ENCODE data around the gene CCDC88C. TPM values are rescaled to one million over a fixed set of nuclear protein-coding genes. Genes with fewer than 3 reads are reported as not detected.

Gene CCDC88C
- total RNA-seq, 4 donors from 2014 or later, result 1.1 to 2.7 (median 2.1) TPM

DNA sequence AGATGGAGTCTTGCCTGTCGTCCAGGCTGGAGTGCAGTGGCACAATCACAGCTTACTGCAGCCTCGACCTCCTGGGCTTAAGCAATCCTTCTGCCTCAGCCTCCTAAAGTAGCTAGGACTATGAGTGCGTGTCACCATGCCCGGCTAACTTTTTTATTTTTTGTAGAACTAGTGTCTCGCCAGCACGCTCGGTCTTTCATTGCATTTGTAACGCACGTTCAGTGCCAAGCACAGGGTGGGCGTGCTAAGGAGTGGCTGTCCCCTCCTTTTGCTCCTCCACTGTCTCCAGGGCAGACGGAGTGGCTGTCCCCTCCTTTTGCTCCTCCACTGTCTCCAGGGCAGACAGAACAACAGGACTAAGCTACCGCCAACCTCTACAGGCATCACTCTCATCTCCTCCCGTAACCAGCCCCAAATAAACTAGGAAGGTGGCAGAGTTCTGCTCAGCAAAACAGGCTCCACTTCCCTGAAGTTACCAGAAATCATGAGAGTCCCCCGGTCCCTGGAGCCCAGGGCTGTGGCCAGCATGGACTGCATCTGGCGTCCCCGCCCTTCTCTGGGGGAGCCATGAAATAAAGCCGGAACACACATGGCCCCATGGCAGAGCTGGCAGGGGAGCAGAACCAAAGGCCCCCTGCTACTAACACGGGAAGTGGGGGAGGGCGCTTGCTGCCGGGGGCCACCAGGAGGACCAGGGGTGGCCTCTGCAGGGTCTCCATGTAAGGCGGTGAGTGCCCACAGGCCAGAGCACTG is 60.2 kb downstream of the CCDC88C start:
- H3K4me1 ChIP-seq, result peaks cover 0 to 4% of the 10 kb centered on the region in 2 donors
- no peaks in the 10 kb centered on the region for H3K27me3 ChIP-seq
- no peaks in the 10 kb centered on the region for H3K36me3 ChIP-seq
- H3K4me3 ChIP-seq, result no peak overlapping the region
- no peak for TF ChIP-seq POLR2A (IDR thresholded peaks at IDR 0.05)
- TF ChIP-seq, protein P1, sequence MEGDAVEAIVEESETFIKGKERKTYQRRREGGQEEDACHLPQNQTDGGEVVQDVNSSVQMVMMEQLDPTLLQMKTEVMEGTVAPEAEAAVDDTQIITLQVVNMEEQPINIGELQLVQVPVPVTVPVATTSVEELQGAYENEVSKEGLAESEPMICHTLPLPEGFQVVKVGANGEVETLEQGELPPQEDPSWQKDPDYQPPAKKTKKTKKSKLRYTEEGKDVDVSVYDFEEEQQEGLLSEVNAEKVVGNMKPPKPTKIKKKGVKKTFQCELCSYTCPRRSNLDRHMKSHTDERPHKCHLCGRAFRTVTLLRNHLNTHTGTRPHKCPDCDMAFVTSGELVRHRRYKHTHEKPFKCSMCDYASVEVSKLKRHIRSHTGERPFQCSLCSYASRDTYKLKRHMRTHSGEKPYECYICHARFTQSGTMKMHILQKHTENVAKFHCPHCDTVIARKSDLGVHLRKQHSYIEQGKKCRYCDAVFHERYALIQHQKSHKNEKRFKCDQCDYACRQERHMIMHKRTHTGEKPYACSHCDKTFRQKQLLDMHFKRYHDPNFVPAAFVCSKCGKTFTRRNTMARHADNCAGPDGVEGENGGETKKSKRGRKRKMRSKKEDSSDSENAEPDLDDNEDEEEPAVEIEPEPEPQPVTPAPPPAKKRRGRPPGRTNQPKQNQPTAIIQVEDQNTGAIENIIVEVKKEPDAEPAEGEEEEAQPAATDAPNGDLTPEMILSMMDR (IDR thresholded peaks at IDR 0.05 in 4 of 5, conservative IDR thresholded peaks at IDR 0.05 in 1 of 5), result no peak
- H3K27ac ChIP-seq, result no peak overlapping the region
- no peaks in the 10 kb centered on the region for H3K9me3 ChIP-seq
- DNase-seq, result no peak
- ATAC-seq, result no peak
- in situ Hi-C loops (cut with MboI; ENCODE audit: low sequenced_read_pairs in 4 of 4), result no loop called here
- intact Hi-C loops (cut with DNase I; ENCODE audit: low total_unique reads), result no loop called here

DNA sequence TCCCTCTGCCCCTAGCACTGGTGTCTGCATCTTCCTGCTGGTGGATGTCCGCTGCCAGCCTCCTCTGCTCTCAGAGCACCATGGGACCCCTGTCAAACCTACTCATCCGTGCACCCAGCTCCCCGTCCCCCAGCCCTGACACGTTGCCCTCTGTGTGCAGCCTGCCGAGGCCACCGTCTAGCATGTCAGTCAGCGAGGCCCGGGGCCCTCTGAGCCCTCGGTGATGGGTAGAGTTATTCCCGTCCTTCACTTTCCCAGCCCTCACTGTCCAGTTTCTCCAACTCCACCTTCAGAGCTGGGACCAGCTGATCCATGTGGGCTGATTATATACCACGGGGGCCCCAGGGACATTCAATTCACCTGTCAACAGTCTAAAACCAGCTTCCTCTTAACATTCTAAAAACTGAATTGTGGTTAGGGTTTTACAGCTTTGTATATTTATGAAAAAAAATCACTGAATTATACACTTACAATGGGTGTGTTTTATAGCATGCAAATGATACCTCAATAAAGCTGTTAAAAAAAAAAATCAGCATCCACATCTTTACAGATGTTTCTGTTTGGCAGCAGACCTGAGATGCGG is 61.3 kb downstream of the CCDC88C start:
- Histone ChIP-seq H3K27ac (no peak overlapping the region), H3K27me3 (no peaks in the 10 kb centered on the region), H3K4me3 (no peak overlapping the region), H3K36me3 (no peaks in the 10 kb centered on the region), H3K9me3 (no peaks in the 10 kb centered on the region), H3K4me1 (peaks cover 0 to 4% of the 10 kb centered on the region in 2 donors)
- TF ChIP-seq, protein P1 (IDR thresholded peaks at IDR 0.05 in 4 of 5, conservative IDR thresholded peaks at IDR 0.05 in 1 of 5), result no peak
- no peak for TF ChIP-seq POLR2A (IDR thresholded peaks at IDR 0.05)
- in situ Hi-C loops (cut with MboI; ENCODE audit: low sequenced_read_pairs in 4 of 4) (no loop called here), intact Hi-C loops (cut with DNase I; ENCODE audit: low total_unique reads) (no loop called here)
- no peak for ATAC-seq
- no peak for DNase-seq

DNA sequence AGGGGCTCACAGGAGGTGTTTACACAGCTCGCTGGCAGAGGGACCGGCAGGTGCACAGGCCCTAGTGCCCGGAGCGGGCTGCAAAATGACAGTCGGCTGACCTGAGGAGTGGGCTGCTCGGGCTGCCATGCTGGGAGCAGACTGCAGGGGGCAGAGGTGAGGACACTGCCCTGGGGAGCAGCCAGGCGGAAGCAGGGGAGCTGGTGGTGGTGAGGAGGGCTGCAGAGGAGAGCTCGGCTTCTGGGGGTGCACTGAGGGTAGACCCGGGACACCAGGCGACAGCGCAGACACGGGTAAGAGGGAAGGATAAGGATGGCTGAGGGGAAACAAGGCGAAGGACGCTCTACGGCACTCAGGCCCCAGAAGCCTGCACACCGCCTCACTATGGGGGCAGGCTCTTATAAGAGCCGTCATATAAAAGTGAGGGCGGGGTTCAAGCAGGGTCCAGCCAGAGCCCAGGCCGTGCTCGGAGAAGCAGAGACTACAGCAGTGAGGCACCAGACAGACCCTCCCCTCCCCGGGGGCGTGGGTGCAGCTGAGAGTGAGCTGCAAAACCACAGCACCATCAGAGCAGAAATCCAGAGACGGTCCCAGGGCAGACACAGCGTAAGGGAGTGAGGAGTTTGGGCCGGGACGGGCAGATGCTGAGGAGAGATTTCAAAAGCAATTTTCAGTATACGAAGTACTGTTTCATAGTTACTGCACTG is 62.5 kb downstream of the CCDC88C start:
- intact Hi-C loops (cut with DNase I; ENCODE audit: low total_unique reads), result no loop called here
- ATAC-seq (no peak), DNase-seq (no peak)
- H3K4me1 ChIP-seq, result peaks cover 0 to 4% of the 10 kb centered on the region in 2 donors
- no peaks in the 10 kb centered on the region for H3K27me3 ChIP-seq
- no peaks in the 10 kb centered on the region for H3K36me3 ChIP-seq
- no peak overlapping the region for H3K4me3 ChIP-seq
- in situ Hi-C loops (cut with MboI; ENCODE audit: low sequenced_read_pairs in 4 of 4), result no loop called here
- H3K27ac ChIP-seq, result no peak overlapping the region
- no peak for TF ChIP-seq POLR2A (IDR thresholded peaks at IDR 0.05)
- TF ChIP-seq, protein P1 (IDR thresholded peaks at IDR 0.05 in 4 of 5, conservative IDR thresholded peaks at IDR 0.05 in 1 of 5), result peak in 1 of 5 experiments; percentile 9
- no peaks in the 10 kb centered on the region for H3K9me3 ChIP-seq

DNA sequence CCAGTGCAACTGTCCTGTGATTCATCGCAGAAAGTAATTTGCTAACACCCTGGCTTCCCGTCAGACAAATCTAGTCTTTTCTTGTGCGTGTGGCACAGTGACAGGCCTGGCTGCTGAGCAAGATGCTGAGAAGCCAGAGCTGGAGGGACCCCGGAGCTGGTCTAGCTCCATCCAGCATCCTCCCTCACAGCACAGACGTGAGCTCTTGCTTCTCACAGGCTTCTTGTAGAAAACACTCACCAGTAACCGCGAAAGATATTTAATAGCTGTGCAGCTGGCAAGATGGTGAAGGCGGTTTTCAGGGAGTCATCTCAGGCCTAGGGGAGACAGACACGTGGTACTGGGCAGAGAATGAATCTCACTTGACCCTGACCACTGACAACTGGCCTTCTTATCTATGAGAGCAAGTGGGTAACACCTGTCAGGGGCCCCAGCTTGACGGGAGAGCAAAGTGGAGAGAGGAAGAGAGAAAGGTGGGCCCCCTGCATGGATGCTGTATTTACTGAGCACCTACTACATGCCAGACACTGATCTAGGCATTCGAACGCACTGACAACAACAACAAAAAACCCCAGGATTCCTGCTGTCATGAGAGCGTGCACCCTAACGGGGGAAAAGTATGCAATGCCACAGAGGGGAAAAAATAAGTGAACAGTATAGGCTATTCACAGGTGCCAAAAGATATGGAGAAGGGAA is 63.3 kb downstream of the CCDC88C start:
- in situ Hi-C loops (cut with MboI; ENCODE audit: low sequenced_read_pairs in 4 of 4), result no loop called here
- intact Hi-C loops (cut with DNase I; ENCODE audit: low total_unique reads), result no loop called here
- Histone ChIP-seq H3K9me3 (no peaks in the 10 kb centered on the region), H3K4me1 (peaks cover 0 to 4% of the 10 kb centered on the region in 2 donors), H3K4me3 (no peak overlapping the region), H3K27me3 (no peaks in the 10 kb centered on the region), H3K36me3 (no peaks in the 10 kb centered on the region), H3K27ac (no peak overlapping the region)
- TF ChIP-seq, protein P1 (IDR thresholded peaks at IDR 0.05 in 4 of 5, conservative IDR thresholded peaks at IDR 0.05 in 1 of 5), result no peak
- no peak for TF ChIP-seq POLR2A (IDR thresholded peaks at IDR 0.05)
- no peak for ATAC-seq
- no peak for DNase-seq
